Measurements from ENCODE around the gene SLC41A3.

DNA sequence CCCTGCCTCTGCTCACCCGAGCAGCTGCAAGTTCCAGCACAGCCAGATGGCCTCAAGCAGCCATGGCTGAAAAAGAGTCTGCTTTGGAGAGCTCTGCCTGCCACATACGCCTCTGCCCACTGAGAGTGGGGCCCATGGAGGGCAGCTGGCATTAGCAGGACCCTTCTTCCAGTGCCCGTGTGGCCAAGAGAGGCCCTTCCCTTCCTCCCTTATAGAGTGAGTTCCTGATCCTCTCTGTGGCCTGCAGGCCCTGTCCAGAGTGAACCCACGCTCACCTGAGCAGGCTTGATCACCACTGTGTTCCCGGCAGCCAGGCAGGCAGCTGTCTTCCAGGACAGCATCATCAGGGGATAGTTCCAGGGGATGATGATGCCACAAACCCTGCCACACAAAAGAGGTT, 41.4 kb upstream of the SLC41A3 start:
- TF ChIP-seq, protein P1, sequence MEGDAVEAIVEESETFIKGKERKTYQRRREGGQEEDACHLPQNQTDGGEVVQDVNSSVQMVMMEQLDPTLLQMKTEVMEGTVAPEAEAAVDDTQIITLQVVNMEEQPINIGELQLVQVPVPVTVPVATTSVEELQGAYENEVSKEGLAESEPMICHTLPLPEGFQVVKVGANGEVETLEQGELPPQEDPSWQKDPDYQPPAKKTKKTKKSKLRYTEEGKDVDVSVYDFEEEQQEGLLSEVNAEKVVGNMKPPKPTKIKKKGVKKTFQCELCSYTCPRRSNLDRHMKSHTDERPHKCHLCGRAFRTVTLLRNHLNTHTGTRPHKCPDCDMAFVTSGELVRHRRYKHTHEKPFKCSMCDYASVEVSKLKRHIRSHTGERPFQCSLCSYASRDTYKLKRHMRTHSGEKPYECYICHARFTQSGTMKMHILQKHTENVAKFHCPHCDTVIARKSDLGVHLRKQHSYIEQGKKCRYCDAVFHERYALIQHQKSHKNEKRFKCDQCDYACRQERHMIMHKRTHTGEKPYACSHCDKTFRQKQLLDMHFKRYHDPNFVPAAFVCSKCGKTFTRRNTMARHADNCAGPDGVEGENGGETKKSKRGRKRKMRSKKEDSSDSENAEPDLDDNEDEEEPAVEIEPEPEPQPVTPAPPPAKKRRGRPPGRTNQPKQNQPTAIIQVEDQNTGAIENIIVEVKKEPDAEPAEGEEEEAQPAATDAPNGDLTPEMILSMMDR (conservative IDR thresholded peaks at IDR 0.05; ENCODE audit: low read length), result no peak
- no peak for TF ChIP-seq EZH2phosphoT487 (IDR thresholded peaks at IDR 0.05; ENCODE audit: borderline replicate concordance)

Data from Loucy (cell line).